Sciatic nerve (tissue), 1 donor: ENCODE measurements around the gene AUH. TPM values are rescaled to one million over a fixed set of nuclear protein-coding genes. Genes with fewer than 3 reads are reported as not detected.

ENCODE experiments used
- total RNA-seq: library from RNA; stranded (reverse); fragmentation: NEBNext Ultra II Directional; extraction: Animal tissue kit (Norgen Biotek cat#: 25700); gene quantifications from one replicate; pipeline ENCODE4 v1.2.1, GENCODE V29; 2021
- donor health status: DM: no; HTN: no; CAD: no.

Gene AUH
- total RNA-seq, 1 donor from 2014 or later, result 28.7 TPM

Other genes with a start within 250 kb of the AUH start
- gene NFIL3, start 61.9 kb upstream of the AUH start, total RNA-seq, result 57.8 TPM